SHP77 treated with DMSO at 0.1 percent for 48 hours (cell line): ENCODE data around the gene ZNF184.
A peak's percentile ranks its signal among the peaks of the same experiment; 100 is the strongest.

Source experiments
- DNase-seq: peaks from one replicate; lab custom pipeline; 2025; lab: John Stamatoyannopoulos, UW

The ZNF184 gene

GRCh38 chr6:27479319-27480182 lies 6.6 kb upstream of the ZNF184 start:
- peak; percentile 78 for DNase-seq

- peak; percentile 43 for DNase-seq
Observed at GRCh38 chr6:27478706-27479318, 5.9 kb upstream of the ZNF184 start.

- DNase-seq: no peak
Observed at GRCh38 chr6:27478141-27478705, 5.3 kb upstream of the ZNF184 start.

- no peak for DNase-seq
Observed at GRCh38 chr6:27477318-27478013, 4.6 kb upstream of the ZNF184 start.

- no peak for DNase-seq
Observed at GRCh38 chr6:27476090-27476489, 3.2 kb upstream of the ZNF184 start.

- DNase-seq: no peak
Observed at GRCh38 chr6:27474672-27475071, 1.8 kb upstream of the ZNF184 start.

- DNase-seq: no peak
Observed at GRCh38 chr6:27474172-27474465, 1.2 kb upstream of the ZNF184 start.

- DNase-seq: peak; percentile 63
Observed at GRCh38 chr6:27472182-27472616, 706 bp downstream of the ZNF184 start.

- DNase-seq: no peak
Observed at GRCh38 chr6:27471365-27472115, 1.4 kb downstream of the ZNF184 start.

GRCh38 chr6:27470023-27470422 lies 2.9 kb downstream of the ZNF184 start:
- DNase-seq: no peak

GRCh38 chr6:27468334-27468733 lies 4.6 kb downstream of the ZNF184 start:
- DNase-seq: no peak

- no peak for DNase-seq
Observed at GRCh38 chr6:27452496-27452897, 20.4 kb downstream of the ZNF184 start.

- no peak for DNase-seq
Observed at GRCh38 chr6:27451660-27452390, 21.1 kb downstream of the ZNF184 start.

- DNase-seq: no peak
Observed at GRCh38 chr6:27448456-27448855, 24.4 kb downstream of the ZNF184 start.

- DNase-seq: no peak
Observed at GRCh38 chr6:27442932-27443331, 30.0 kb downstream of the ZNF184 start.

GRCh38 chr6:27441001-27441400 lies 31.9 kb downstream of the ZNF184 start:
- no peak for DNase-seq

GRCh38 chr6:27439371-27439770 lies 33.5 kb downstream of the ZNF184 start:
- DNase-seq: no peak

- no peak for DNase-seq
Observed at GRCh38 chr6:27433714-27434113, 39.2 kb downstream of the ZNF184 start.

GRCh38 chr6:27428966-27429365 lies 43.9 kb downstream of the ZNF184 start:
- DNase-seq: no peak

GRCh38 chr6:27428502-27428901 lies 44.4 kb downstream of the ZNF184 start:
- no peak for DNase-seq

- no peak for DNase-seq
Observed at GRCh38 chr6:27426045-27426620, 46.8 kb downstream of the ZNF184 start.
